HepG2 (cell line): ENCODE measurements around the gene NUTF2. TPM values are rescaled to one million over a fixed set of nuclear protein-coding genes. Genes with fewer than 3 reads are reported as not detected.

ENCODE experiments used
- ESRRA ChIP-seq: sonication (generic); formaldehyde crosslinking; IDR thresholded peaks from 2 replicates; pipeline ENCODE4 v1.5.1; 2020; ENCODE audit warnings: mild to moderate bottlenecking, low read depth, missing genetic modification reagents
- HOXA5 ChIP-seq: sonication (generic); formaldehyde crosslinking; IDR thresholded peaks from 2 replicates; pipeline ENCODE4 v1.4.0; 2020; ENCODE audit warnings: missing genetic modification reagents
- MNT ChIP-seq: fragments of 450-650 bp; IDR thresholded peaks from 2 replicates; pipeline ENCODE4 v1.6.1; 2016
- POLR2AphosphoS5 ChIP-seq: IDR thresholded peaks from 2 replicates; pipeline ENCODE4 v1.6.1; 2012; ENCODE audit warnings: low read depth, low read length
- TEAD2 ChIP-seq: sonication (generic); formaldehyde crosslinking; IDR thresholded peaks from 2 replicates; pipeline ENCODE4 v1.9.0; 2021; ENCODE audit warnings: missing genetic modification reagents
- TSC22D2 ChIP-seq: sonication (generic); formaldehyde crosslinking; IDR thresholded peaks from 2 replicates; pipeline ENCODE4 v1.5.1; 2020; ENCODE audit warnings: missing genetic modification reagents, mild to moderate bottlenecking, borderline replicate concordance
- ZFP82 ChIP-seq: sonication (generic); formaldehyde crosslinking; IDR thresholded peaks from 2 replicates; pipeline ENCODE4 v1.5.1; 2020; ENCODE audit warnings: mild to moderate bottlenecking, missing genetic modification reagents, borderline replicate concordance
- ZNF205 ChIP-seq: IDR thresholded peaks from 2 replicates; pipeline ENCODE4 v1.6.1; 2018; ENCODE audit warnings: missing biosample characterization, missing genetic modification reagents
- ZNF335 ChIP-seq: sonication (generic); formaldehyde crosslinking; IDR thresholded peaks from 2 replicates; pipeline ENCODE4 v1.4.0; 2020; ENCODE audit warnings: missing genetic modification reagents
- ZNF652 ChIP-seq: IDR thresholded peaks from 2 replicates; pipeline ENCODE4 v1.6.1; 2016; ENCODE audit warnings: low read depth, borderline replicate concordance
- ZNF891 ChIP-seq: sonication (generic); formaldehyde crosslinking; IDR thresholded peaks from 2 replicates; pipeline ENCODE4 v1.5.0; 2020; ENCODE audit warnings: mild to moderate bottlenecking, missing genetic modification reagents
- ZSCAN30 ChIP-seq: sonication (generic); formaldehyde crosslinking; IDR thresholded peaks from 2 replicates; pipeline ENCODE4 v1.5.0; 2020; ENCODE audit warnings: mild to moderate bottlenecking, missing genetic modification reagents
- polyA plus RNA-seq, 8 experiments: library from polyadenylated mRNA; depleted of rRNA in 3 of 8; stranded (reverse) in 7 of 8; unstranded in 1 of 8; fragments of >200 nt; fragmentation: Illumina TruSeq in 4 of 8; extraction: Trizol in 4 of 8; gene quantifications; 2 replicates each; pipeline versions ENCODE4 v1.2.1 to v1.2.3, GENCODE V29; 2011 to 2016; ENCODE audit warnings: low read depth in 4 of 8, missing spikeins in 1 of 8, mixed read lengths in 1 of 8; ENCODE audit not compliant: insufficient read depth in 1 of 8
- total RNA-seq, 5 experiments: library from RNA; depleted of rRNA; stranded (reverse); fragments of >200 nt; fragmentation: Illumina TruSeq; extraction: Trizol; gene quantifications; 2 replicates each; pipeline ENCODE4 v1.2.3, GENCODE V29; 2016; ENCODE audit warnings: low read depth in 1 of 5

NUTF2 gene
- total and polyA plus RNA-seq, 2 of the 13 experiments (the other 11 are each of a cell fraction or from before 2014, with no cell fraction given) = 168 to 214 TPM

DNA sequence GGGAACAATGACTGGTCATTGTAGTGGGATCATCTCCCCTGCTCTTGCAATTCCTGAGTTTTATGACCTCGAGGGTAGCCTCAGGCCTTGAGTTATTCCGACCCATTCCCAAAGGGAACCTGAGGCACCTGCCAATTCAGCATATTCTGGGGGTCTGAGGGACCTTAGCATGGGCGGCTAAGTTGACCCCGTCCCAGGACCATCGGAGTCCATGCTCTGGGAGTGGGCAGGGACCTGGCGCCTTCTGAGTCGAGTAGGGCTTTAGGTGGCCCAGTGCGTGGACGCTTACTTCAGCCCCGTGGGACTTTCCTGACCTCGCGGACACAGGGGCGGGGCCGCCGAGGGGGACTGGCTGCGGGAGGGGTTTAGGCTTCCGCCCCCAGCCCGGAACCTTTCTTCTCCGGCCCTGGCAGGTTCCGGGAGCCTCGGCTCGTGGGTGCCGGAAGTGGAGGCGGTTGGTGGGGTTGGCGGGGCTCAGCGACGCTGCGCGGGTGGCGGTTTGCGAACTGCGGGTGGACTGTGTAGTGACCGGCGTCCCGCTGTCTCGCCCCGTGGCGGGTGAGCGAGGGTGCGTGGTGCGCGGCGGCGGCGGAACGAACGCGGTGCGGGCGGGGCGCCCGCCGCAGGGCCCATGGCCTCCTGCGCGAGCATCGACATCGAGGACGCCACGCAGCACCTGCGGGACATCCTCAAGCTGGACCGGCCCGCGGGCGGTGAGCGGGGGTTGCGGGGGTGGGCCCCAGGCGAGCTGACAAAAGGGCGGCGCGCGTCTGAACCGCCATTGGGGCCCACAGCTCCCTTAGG, 26.1 kb downstream of the NUTF2 start, which contains the start of gene EDC4 (continued):
- TF ChIP-seq ZSCAN30 (CRISPR knock-in tag) (peak; percentile 85; the same call in 1 of the 2 replicates), ZNF891 (CRISPR knock-in tag) (peak; percentile 86), MNT (no peak), ESRRA (no peak), ZNF205 (CRISPR knock-in tag) (peak; percentile 86), ZNF652 (CRISPR knock-in tag) (0 out of 2 replicates have a peak, but pooled peaks have one; percentile 26), ZNF335 (CRISPR knock-in tag) (peak; percentile 79), HOXA5 (CRISPR knock-in tag) (peak; percentile 78), ZFP82 (CRISPR knock-in tag) (peak; percentile 85; the same call in 1 of the 2 replicates), POLR2AphosphoS5 (peak; percentile 92), TSC22D2 (CRISPR knock-in tag) (peak; percentile 95; the same call in 1 of the 2 replicates), TEAD2 (CRISPR knock-in tag) (no peak)
- TF ChIP-seq, all 625 proteins: peak for 410
